Measurements from ENCODE around the gene ALG6.

- TF ChIP-seq ZNF235 (CRISPR knock-in tag; IDR thresholded peaks at IDR 0.05; ENCODE audit: borderline replicate concordance) (no peak), EZH2 (conservative IDR thresholded peaks at IDR 0.05; ENCODE audit: low read depth, low read length) (no peak), CTCF (CRISPR knock-in tag; IDR thresholded peaks at IDR 0.05) (no peak), IRF1 (CRISPR knock-in tag; IDR thresholded peaks at IDR 0.05; ENCODE audit: low read depth) (no peak), ZNF407 (CRISPR knock-in tag; IDR thresholded peaks at IDR 0.05; ENCODE audit: not compliant biosample characterization) (no peak), ZBTB7B (CRISPR knock-in tag; IDR thresholded peaks at IDR 0.05) (no peak), FOXK2 (IDR thresholded peaks at IDR 0.05) (no peak), JUND (CRISPR knock-in tag; IDR thresholded peaks at IDR 0.05) (no peak)
Observed at GRCh38 chr1:63325279-63325985, 42.0 kb upstream of the ALG6 start.
